SKM-1 (cell line): ENCODE measurements around the gene GRHL1.

Experiments used
- DNase-seq: peaks from one replicate; lab custom pipeline; 2025; ENCODE audit not compliant: unreplicated experiment; lab: John Stamatoyannopoulos, UW

GRHL1 gene

GRCh38 chr2:9992427-9993187 lies 41.1 kb downstream of the GRHL1 start:
- no peak for DNase-seq

- DNase-seq: no peak
These were observed 42.1 kb downstream of the GRHL1 start for GRCh38 chr2:9993488-9994165.

- no peak for DNase-seq
These were observed 43.0 kb downstream of the GRHL1 start for GRCh38 chr2:9994462-9994861.

GRCh38 chr2:9995059-9995458 lies 43.6 kb downstream of the GRHL1 start:
- DNase-seq: no peak

- DNase-seq: no peak
These were observed 44.8 kb downstream of the GRHL1 start for GRCh38 chr2:9996321-9996720.

- DNase-seq: no peak
These were observed 46.4 kb downstream of the GRHL1 start for GRCh38 chr2:9997936-9998335.

GRCh38 chr2:9998916-9999654 lies 47.6 kb downstream of the GRHL1 start:
- no peak for DNase-seq

GRCh38 chr2:9999693-10000092 lies 48.2 kb downstream of the GRHL1 start:
- DNase-seq: no peak

- DNase-seq: no peak
These were observed 49.0 kb downstream of the GRHL1 start for GRCh38 chr2:10000541-10000940.

- DNase-seq: no peak
These were observed 50.1 kb downstream of the GRHL1 start for GRCh38 chr2:10001586-10001985.

GRCh38 chr2:10002109-10002508 lies 50.6 kb downstream of the GRHL1 start:
- DNase-seq: no peak

- no peak for DNase-seq
These were observed 51.2 kb downstream of the GRHL1 start for GRCh38 chr2:10002681-10003080.

- DNase-seq: no peak
These were observed 52.0 kb downstream of the GRHL1 start for GRCh38 chr2:10003206-10004125.

- no peak for DNase-seq
These were observed 52.9 kb downstream of the GRHL1 start for GRCh38 chr2:10004401-10004800.

GRCh38 chr2:10004836-10005235 lies 53.3 kb downstream of the GRHL1 start:
- DNase-seq: no peak

- no peak for DNase-seq
These were observed 54.2 kb downstream of the GRHL1 start for GRCh38 chr2:10005461-10006235.

- DNase-seq: no peak
These were observed 55.0 kb downstream of the GRHL1 start for GRCh38 chr2:10006236-10007161.

- DNase-seq: no peak
These were observed 55.9 kb downstream of the GRHL1 start for GRCh38 chr2:10007435-10007834.
